H9 (cell line): ENCODE data around the gene BORA. TPM values are rescaled to one million over a fixed set of nuclear protein-coding genes. Genes with fewer than 3 reads are reported as not detected.
"Not testable (repeated sequence)": the region's sequence is repeated elsewhere in the genome, so short reads cannot be mapped to it uniquely, and the experiment has no call there.

Experiments used
- DNase-seq: peaks from one replicate; pipeline ENCODE4 v3.0.0-alpha.2; 2017
- H2AFZ ChIP-seq: one replicate; pipeline ENCODE4 v1.6.1; 2013; ENCODE audit warnings: mild to moderate bottlenecking, low read length, control low read depth, moderate library complexity
- H2AK5ac ChIP-seq: 2 replicates; pipeline ENCODE4 v1.6.1; 2013; ENCODE audit warnings: low read length, control low read depth, mixed read lengths; ENCODE audit not compliant: insufficient read length
- H2BK120ac ChIP-seq: one replicate; pipeline ENCODE4 v1.6.1; 2013; ENCODE audit warnings: low read depth, mild to moderate bottlenecking, low read length, control low read depth, inconsistent platforms; ENCODE audit not compliant: poor library complexity, severe bottlenecking
- H2BK12ac ChIP-seq: 2 replicates; pipeline ENCODE4 v1.6.1; 2013; ENCODE audit warnings: low read length, control low read depth, mixed read lengths, low read depth; ENCODE audit not compliant: insufficient read length
- H2BK15ac ChIP-seq: 2 replicates; pipeline ENCODE4 v1.6.1; 2013; ENCODE audit warnings: low read depth, low read length, control low read depth
- H2BK20ac ChIP-seq: one replicate; pipeline ENCODE4 v1.6.1; 2013; ENCODE audit warnings: low read depth, mild to moderate bottlenecking, low read length, control low read depth, inconsistent platforms; ENCODE audit not compliant: poor library complexity, severe bottlenecking
- H2BK5ac ChIP-seq: 2 replicates; pipeline ENCODE4 v1.6.1; 2013; ENCODE audit warnings: low read length, control low read depth, mixed read lengths; ENCODE audit not compliant: insufficient read length
- H3K14ac ChIP-seq: 2 replicates; pipeline ENCODE4 v1.6.1; 2013; ENCODE audit warnings: low read length, control low read depth; ENCODE audit not compliant: insufficient read depth
- H3K18ac ChIP-seq: 2 replicates; pipeline ENCODE4 v1.6.1; 2013; ENCODE audit warnings: low read depth, mild to moderate bottlenecking, mixed read lengths, low read length, control low read depth; ENCODE audit not compliant: insufficient read length
- H3K23ac ChIP-seq: 2 replicates; pipeline ENCODE4 v1.6.1; 2013; ENCODE audit warnings: low read length, control low read depth, mixed read lengths, low read depth; ENCODE audit not compliant: insufficient read length
- H3K23me2 ChIP-seq: 2 replicates; pipeline ENCODE4 v1.6.1; 2013; ENCODE audit warnings: low read depth, mild to moderate bottlenecking, mixed read lengths, low read length, control low read depth; ENCODE audit not compliant: insufficient read length, poor library complexity, severe bottlenecking
- H3K27ac ChIP-seq: 2 replicates; pipeline ENCODE4 v1.5.1; 2013; ENCODE audit warnings: low read length, control low read depth, mixed read lengths, low read depth; ENCODE audit not compliant: insufficient read length
- H3K27me3 ChIP-seq: 2 replicates; pipeline ENCODE4 v1.6.1; 2013; ENCODE audit warnings: low read length, control low read depth, inconsistent platforms; ENCODE audit not compliant: insufficient read depth
- H3K4ac ChIP-seq: 2 replicates; pipeline ENCODE4 v1.6.1; 2013; ENCODE audit warnings: low read depth, mild to moderate bottlenecking, control low read depth, inconsistent platforms, low read length, moderate library complexity
- H3K4me1 ChIP-seq: 2 replicates; pipeline ENCODE4 v1.6.1; 2013; ENCODE audit warnings: low read length, control low read depth, inconsistent platforms; ENCODE audit not compliant: insufficient read depth
- H3K4me2 ChIP-seq: 2 replicates; pipeline ENCODE4 v1.6.1; 2013; ENCODE audit warnings: low read length, control low read depth, mixed read lengths; ENCODE audit not compliant: insufficient read length, insufficient read depth
- H3K56ac ChIP-seq: 2 replicates; pipeline ENCODE4 v1.6.1; 2013; ENCODE audit warnings: low read depth, mild to moderate bottlenecking, mixed read lengths, low read length, control low read depth; ENCODE audit not compliant: insufficient read length
- H3K79me1 ChIP-seq: 2 replicates; pipeline ENCODE4 v1.6.1; 2013; ENCODE audit warnings: low read depth, mild to moderate bottlenecking, moderate library complexity, low read length, control low read depth, inconsistent platforms; ENCODE audit not compliant: insufficient read depth, poor library complexity, severe bottlenecking
- H3K79me2 ChIP-seq: 2 replicates; pipeline ENCODE4 v1.6.1; 2013; ENCODE audit warnings: low read length, control low read depth, inconsistent platforms; ENCODE audit not compliant: insufficient read depth
- H3K9ac ChIP-seq: 2 replicates; pipeline ENCODE4 v1.6.1; 2013; ENCODE audit warnings: low read length, control low read depth, mixed read lengths; ENCODE audit not compliant: insufficient read length; ENCODE audit errors: extremely low read depth
- H3K9me3 ChIP-seq: one replicate; pipeline ENCODE4 v1.6.1; 2013; ENCODE audit warnings: low read depth, low read length, inconsistent platforms; ENCODE audit not compliant: control insufficient read depth
- H3T11ph ChIP-seq: one replicate; pipeline ENCODE4 v1.6.1; 2013; ENCODE audit warnings: mild to moderate bottlenecking, low read length, control low read depth, inconsistent platforms
- H4K20me1 ChIP-seq: one replicate; pipeline ENCODE4 v1.6.1; 2013; ENCODE audit not compliant: control insufficient read depth, insufficient read length, insufficient read depth
- H4K5ac ChIP-seq: 2 replicates; pipeline ENCODE4 v1.6.1; 2013; ENCODE audit warnings: low read depth, mild to moderate bottlenecking, mixed read lengths, low read length, control low read depth; ENCODE audit not compliant: insufficient read length
- H4K8ac ChIP-seq: replicated peaks from 2 replicates; pipeline ENCODE4 v1.6.1; 2013; ENCODE audit warnings: low read length, control low read depth, mixed read lengths, low read depth; ENCODE audit not compliant: insufficient read length
- H4K91ac ChIP-seq: 2 replicates; pipeline ENCODE4 v1.6.1; 2013; ENCODE audit warnings: low read depth, mild to moderate bottlenecking, moderate library complexity, mixed read lengths, low read length, control low read depth; ENCODE audit not compliant: insufficient read length
- H3K27ac Mint-ChIP-seq, 3 experiments: 2 replicates in 2 of 3; 3 replicates in 1 of 3; pipeline ENCODE4 v1.8.0; 2020 to 2021; ENCODE audit warnings: mixed read lengths in 3 of 3, mild to moderate bottlenecking in 1 of 3, moderate library complexity in 1 of 3
- H3K27me3 Mint-ChIP-seq: 2 replicates; pipeline ENCODE4 v1.8.0; 2021; ENCODE audit warnings: low read depth, mild to moderate bottlenecking, moderate library complexity, mixed read lengths
- H3K36me3 Mint-ChIP-seq, 3 experiments: 2 replicates in 2 of 3; 3 replicates in 1 of 3; pipeline ENCODE4 v1.8.0; 2020 to 2021; ENCODE audit warnings: low read depth in 3 of 3, mixed read lengths in 3 of 3; ENCODE audit not compliant: insufficient read depth in 1 of 3
- H3K4me1 Mint-ChIP-seq, 2 experiments: 2 replicates each; pipeline ENCODE4 v1.8.0; 2020; ENCODE audit warnings: mixed read lengths in 2 of 2
- H3K4me3 Mint-ChIP-seq, 2 experiments: 2 replicates in 1 of 2; 3 replicates in 1 of 2; pipeline ENCODE4 v1.8.0; 2020 to 2021; ENCODE audit warnings: mild to moderate bottlenecking in 2 of 2, mixed read lengths in 2 of 2, moderate library complexity in 1 of 2
- H3K9me3 Mint-ChIP-seq, 2 experiments: 2 replicates in 1 of 2; 3 replicates in 1 of 2; pipeline ENCODE4 v1.8.0; 2020; ENCODE audit warnings: mild to moderate bottlenecking in 2 of 2, mixed read lengths in 2 of 2, moderate library complexity in 1 of 2
- CTCF ChIP-seq: fragments of 200-600 bp; sonication (generic); conservative IDR thresholded peaks from 3 replicates; pipeline ENCODE4 v1.8.0; 2021; ENCODE audit warnings: antibody characterized with exemption, mild to moderate bottlenecking
- WGBS: extraction: QIAGEN DNeasy Blood & Tissue Kit; methylation state at CpG from one replicate; pipeline ENCODE4 v1.1.7; 2013; ENCODE audit warnings: missing lambda C conversion rate, low lambda C conversion rate, mixed read lengths; ENCODE audit not compliant: insufficient read length; ENCODE audit errors: extremely low coverage; 5-methylcytosine and 5-hydroxymethylcytosine counted together
- total RNA-seq: library from RNA; stranded (reverse); gene quantifications from 2 replicates; pipeline ENCODE4 v1.2.1, GENCODE V29; 2021

Gene BORA
- total RNA-seq, 1 experiment from 2014 or later, result 16.5 TPM

GRCh38 chr13:72782717-72783116 lies 55.0 kb downstream of the BORA start:
- Histone ChIP-seq H3K9ac (peak overlapping the region; percentile 55), H2BK5ac (no peak overlapping the region), H3K14ac (no peak overlapping the region), H2AFZ (no peak overlapping the region), H3K4me1 (no peaks in the 10 kb centered on the region), H4K8ac (no peak overlapping the region), H2BK12ac (no peak overlapping the region), H3K9me3 (no peaks in the 10 kb centered on the region), H3K4me2 (peak overlapping the region; percentile 70), H3K23me2 (peaks cover 9% of the 10 kb centered on the region), H4K5ac (no peak overlapping the region), H2AK5ac (no peak overlapping the region), H3K79me2 (peaks cover 10% of the 10 kb centered on the region; the same call in 1 of the 2 replicates), H3K56ac (no peak overlapping the region), H3K18ac (no peak overlapping the region), H3K27ac (no peak overlapping the region), H2BK20ac (no peak overlapping the region), H4K91ac (no peak overlapping the region), H4K20me1 (no peaks in the 10 kb centered on the region), H3K23ac (no peak overlapping the region), H3K79me1 (peaks cover 2% of the 10 kb centered on the region), H2BK15ac (no peak overlapping the region), H3T11ph (no peak overlapping the region), H3K4ac (no peak overlapping the region), H2BK120ac (no peak overlapping the region), H3K27me3 (no peaks in the 10 kb centered on the region)
- no peaks in the 10 kb centered on the region for H3K27me3 Mint-ChIP-seq
- H3K36me3 Mint-ChIP-seq, result peaks cover 0 to 31% (median 22%) of the 10 kb centered on the region in 3 experiments
- H3K9me3 Mint-ChIP-seq, result no peaks in the 10 kb centered on the region
- DNase-seq, result no peak
- no peak for TF ChIP-seq CTCF
- WGBS, result no CpG with 5 or more reads among the region's 7 CpGs
- peak overlapping the region in 2 of 3 experiments; percentile 25 to 33; a peak in 3 of 7 replicates for H3K27ac Mint-ChIP-seq
- peaks cover 14 to 17% of the 10 kb centered on the region in 2 experiments for H3K4me1 Mint-ChIP-seq
- peak overlapping the region; percentile 99 for H3K4me3 Mint-ChIP-seq

GRCh38 chr13:72784679-72785078 lies 57.0 kb downstream of the BORA start:
- H3K9me3 Mint-ChIP-seq, H3K4me2 ChIP-seq, H3K9me3 ChIP-seq, H3K18ac ChIP-seq, H3K9ac ChIP-seq, H3K23ac ChIP-seq, H4K5ac ChIP-seq, H2BK120ac ChIP-seq, H3K27me3 Mint-ChIP-seq, H3K4me1 ChIP-seq, H2AFZ ChIP-seq, H3K4ac ChIP-seq, H3K27me3 ChIP-seq, DNase-seq, H2BK5ac ChIP-seq, H3K23me2 ChIP-seq, H4K20me1 ChIP-seq, H3K4me3 Mint-ChIP-seq, H3T11ph ChIP-seq, H2BK20ac ChIP-seq, H3K14ac ChIP-seq, H4K8ac ChIP-seq, H2BK15ac ChIP-seq, H3K79me2 ChIP-seq, H2AK5ac ChIP-seq, H4K91ac ChIP-seq, H3K56ac ChIP-seq, H2BK12ac ChIP-seq, H3K79me1 ChIP-seq, H3K27ac Mint-ChIP-seq, H3K27ac ChIP-seq: not testable (repeated sequence)
- WGBS, result 100% methylated on average over 1 of the region's 4 CpGs
- peaks cover 0 to 20% (median 10%) of the 10 kb centered on the region in 3 experiments for H3K36me3 Mint-ChIP-seq
- peaks cover 14 to 17% of the 10 kb centered on the region in 2 experiments for H3K4me1 Mint-ChIP-seq
